HG03097 (cell line): ENCODE data around the gene ULBP2.
"Not testable (repeated sequence)": the region's sequence is repeated elsewhere in the genome, so short reads cannot be mapped to it uniquely, and the experiment has no call there.

Experiments
- ATAC-seq: cut with Tn5 transposase; IDR thresholded peaks from one replicate; pipeline ENCODE4 v1.9.1; 2021; ENCODE audit not compliant: unreplicated experiment, low FRiP score

ULBP2 gene

GRCh38 chr6:149947533-149947932, 5.7 kb downstream of the ULBP2 start:
- not testable (repeated sequence) for ATAC-seq

DNA sequence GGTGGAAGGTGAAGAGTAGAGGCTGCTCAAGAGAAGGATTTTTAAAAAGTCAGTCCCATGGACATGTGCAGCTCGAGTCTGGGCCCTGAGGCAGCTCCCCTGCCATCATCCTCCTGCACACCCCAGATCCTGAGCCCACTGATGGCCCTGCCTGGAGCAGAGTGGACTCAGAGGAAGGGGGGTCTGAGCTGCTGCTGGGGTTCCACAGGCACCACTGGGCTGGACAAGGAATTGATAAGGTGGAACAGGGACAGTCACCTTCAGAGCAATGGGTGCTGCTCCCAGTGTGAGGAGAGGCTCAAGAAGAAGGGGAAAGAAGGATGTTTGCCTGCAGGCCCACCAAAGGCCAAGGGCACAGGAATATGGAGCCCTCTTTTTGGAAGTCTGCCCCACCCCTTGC, 6.2 kb downstream of the ULBP2 start:
- no peak for ATAC-seq

DNA sequence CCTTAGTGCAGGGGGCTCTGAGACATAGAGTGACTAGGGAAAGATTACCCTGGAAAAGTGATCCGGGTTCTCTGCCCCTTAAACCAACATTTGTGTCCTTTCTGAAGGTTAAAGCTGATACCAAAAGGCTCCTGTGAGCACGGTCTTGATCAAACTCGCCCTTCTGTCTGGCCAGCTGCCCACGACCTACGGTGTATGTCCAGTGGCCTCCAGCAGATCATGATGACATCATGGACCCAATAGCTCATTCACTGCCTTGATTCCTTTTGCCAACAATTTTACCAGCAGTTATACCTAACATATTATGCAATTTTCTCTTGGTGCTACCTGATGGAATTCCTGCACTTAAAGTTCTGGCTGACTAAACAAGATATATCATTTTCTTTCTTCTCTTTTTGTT, 6.8 kb downstream of the ULBP2 start:
- no peak for ATAC-seq

GRCh38 chr6:149950423-149950822, 8.6 kb downstream of the ULBP2 start:
- no peak for ATAC-seq

- ATAC-seq, result no peak
These were observed 9.3 kb downstream of the ULBP2 start for GRCh38 chr6:149951096-149951495.

DNA sequence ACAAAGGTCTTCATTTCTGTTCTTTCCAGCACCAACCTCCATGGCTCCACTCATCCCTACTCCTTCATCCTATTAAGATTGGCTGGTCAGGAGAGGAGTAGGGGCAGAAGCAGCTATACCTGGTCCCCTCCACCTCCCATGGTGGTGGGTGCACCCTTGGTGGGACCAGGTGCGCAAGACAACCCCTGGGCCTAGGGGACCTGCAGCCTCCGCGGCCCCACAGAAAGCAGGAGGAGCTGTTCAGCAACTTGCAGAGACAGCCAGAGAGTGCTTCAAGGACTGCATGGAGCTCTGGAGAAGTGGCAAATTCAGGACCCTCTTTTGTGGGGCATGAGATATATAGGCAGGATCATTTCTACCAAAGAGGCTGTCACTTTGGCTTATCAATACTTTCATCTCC, 9.8 kb downstream of the ULBP2 start:
- ATAC-seq, result no peak

DNA sequence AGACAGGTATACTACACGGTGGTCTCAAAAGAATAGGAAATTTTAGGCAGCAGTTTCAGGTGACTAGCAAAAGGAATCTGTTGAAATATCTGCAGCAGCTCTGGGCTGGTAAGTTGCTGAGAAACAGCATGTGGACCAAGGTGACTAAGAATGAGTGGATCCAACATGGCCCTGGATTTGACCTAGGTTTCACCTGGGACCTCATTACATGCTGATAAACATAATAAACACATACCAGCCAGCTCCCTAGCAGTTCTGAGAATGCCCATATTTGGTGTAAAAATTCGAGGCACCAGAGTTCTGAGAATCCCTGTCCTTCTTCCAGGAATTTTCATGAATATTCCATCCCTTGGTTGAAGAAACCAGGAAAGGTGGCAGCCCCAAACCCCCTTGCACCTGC, 11.6 kb downstream of the ULBP2 start:
- ATAC-seq, result not testable (repeated sequence)

- not testable (repeated sequence) for ATAC-seq
These were observed 12.1 kb downstream of the ULBP2 start for GRCh38 chr6:149953934-149954327.

DNA sequence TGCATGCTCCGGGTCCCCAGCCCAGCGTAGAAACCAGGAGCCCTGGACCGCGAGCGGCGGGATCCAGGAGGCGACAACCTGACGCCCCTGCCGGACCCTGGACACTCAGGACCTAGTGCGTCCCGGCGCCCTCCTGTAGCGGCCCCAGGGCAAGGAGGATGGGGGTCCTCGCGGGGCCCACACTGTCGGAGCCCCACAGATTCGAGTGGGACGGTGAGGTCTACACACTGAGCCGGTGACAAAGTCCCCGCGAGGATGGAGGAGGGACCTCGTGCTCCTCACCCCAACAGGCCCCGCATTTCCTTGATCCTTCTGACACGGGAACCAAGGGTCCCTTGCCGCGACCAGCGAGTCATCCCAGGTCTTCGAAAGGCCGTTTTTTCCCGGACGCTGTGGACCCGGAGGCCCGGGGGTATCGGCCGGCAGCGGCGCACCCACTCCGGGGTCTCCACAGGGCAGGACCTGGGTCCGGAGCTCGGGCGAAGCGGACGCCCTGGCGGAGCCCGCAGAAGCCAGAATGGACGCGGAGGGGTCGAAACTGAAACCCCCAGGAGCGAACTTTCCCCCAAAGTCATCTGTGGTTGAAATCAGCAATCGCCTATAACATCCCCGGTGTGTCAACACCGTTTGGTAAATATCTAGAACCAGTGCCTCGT, 12.6 kb downstream of the ULBP2 start:
- not testable (repeated sequence) for ATAC-seq

DNA sequence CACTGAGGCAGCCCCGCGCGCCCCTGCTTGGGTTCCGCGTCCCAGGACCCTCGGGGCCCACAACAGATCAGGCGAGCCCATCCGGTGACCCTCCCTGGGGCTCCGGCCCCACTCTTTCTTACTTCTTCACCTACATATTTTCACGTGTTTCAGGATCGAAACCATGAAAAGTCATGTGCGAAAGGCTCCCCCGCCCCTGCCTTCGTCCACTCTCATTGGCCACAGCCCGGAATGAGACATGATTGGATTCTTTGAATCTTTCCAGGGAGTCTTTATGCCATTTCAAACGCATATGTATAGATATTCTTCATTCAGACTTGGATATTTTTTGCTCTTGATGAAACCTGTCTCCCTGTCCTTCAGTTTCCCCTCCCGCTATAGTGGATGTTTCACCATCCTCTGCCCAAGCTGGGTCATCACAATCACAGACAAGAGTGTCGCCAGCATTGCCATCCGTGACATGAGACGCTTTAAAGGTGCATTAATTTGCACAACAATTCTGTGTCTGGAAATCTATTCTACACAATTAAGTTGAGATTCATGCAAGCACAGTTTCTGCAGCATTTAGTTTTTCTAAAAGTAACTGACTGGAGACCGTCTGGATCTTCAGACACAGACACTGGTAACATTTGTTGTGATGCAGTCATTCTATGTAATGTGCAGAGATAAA, 13.3 kb downstream of the ULBP2 start:
- not testable (repeated sequence) for ATAC-seq

DNA sequence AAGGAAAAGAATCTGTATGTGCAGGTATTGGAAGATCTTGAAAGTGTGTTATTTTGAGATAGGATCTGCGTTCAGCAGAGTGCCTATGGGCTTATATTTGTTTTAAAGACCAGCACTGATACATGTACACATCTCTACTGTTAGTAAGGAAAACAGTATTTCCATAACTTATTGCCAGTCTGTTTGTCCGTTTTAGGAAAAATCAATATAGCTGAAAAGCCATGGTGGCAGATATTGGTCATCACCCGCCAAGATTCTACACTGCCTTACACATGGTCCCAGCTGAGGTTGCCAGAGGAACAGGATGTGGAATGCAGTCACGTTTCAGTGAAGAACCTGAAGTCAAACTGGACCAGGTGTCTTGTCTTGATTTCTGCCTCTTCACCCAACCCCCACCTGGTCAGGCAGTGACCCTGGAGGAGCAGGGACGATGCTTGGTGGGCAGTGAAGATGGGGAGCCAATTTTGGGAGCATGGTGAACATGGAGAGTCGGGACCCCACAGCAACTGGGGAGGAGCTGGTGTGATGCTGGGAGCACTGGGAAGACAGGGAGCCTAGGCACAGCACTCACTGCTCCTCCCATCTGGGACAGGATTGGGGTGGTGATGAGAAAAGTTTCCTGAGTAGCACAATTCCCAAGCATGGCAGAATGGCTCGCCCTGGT, 14.0 kb downstream of the ULBP2 start:
- not testable (repeated sequence) for ATAC-seq

- not testable (repeated sequence) for ATAC-seq
These were observed 16.3 kb downstream of the ULBP2 start for GRCh38 chr6:149958124-149958523.

- not testable (repeated sequence) for ATAC-seq
These were observed 18.0 kb downstream of the ULBP2 start for GRCh38 chr6:149959806-149960205.

DNA sequence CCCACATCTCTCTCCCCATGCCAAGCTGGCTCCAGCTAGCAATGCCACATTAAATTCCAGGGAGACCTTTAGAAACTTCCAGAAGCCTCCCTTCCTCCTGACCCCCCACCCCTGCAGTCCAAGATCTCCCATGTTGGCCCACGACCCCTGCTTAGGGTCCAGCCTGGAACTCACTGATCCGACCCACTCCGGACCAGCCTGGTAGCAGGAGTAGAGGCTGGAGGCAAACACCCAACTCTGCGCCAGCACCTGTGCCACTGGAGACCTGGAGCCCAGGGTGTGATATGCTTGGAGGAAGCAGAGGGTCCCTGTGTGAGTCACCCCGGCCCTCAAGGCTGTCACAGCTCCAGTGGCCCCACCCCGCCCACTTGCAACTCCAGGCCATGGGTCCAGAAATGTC, 18.7 kb downstream of the ULBP2 start:
- ATAC-seq, result no peak

- no peak for ATAC-seq
These were observed 20.1 kb downstream of the ULBP2 start for GRCh38 chr6:149961728-149962425.

DNA sequence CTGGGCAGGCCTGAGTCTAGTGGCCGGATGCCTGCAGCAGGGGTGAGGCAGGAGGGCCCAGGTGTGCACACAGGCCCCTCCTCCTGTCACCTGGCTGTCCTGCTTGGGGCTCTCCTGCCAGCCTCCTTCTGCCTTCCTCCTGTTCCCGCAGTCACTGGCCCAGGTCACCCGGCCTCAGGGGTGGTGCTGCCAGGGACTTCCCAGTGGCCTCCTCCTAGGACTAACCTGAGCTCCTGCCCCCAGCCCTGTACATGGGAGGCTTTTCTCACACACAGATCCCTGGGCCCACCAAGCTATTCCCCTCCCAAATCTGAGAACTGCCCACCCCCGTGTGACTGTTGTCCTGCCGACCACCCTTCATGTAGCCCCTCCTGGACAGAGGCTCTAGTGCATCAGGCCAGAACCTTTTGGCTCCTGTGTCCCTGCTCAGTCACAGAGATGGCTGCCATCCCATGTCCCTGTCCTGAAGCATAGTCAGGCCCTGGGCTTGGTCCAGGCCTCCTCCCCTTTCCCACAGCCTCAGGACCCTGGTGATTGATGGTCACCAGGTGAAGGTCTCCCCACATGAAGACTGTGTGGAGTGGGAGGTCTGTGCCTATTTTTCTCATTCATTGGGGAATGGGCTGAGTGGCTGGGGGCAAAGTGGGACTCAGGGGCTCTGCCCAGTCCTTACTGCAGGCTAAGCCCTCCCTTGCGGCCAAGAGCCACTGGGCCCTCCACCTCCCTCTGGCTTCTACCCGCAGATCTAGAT, 20.8 kb downstream of the ULBP2 start:
- no peak for ATAC-seq

DNA sequence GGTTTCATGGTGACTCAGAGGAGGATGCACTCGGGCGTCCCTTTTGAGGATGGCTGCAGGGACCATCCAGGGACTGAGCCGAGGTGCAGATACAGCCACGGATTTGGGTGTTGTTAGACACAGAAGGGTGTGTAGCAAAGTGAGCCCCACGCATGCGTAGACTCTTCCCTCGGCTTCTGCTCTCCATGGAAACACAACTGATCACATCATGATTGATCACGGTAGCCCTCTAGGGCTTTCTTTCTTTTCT, 21.3 kb downstream of the ULBP2 start:
- ATAC-seq, result no peak

DNA sequence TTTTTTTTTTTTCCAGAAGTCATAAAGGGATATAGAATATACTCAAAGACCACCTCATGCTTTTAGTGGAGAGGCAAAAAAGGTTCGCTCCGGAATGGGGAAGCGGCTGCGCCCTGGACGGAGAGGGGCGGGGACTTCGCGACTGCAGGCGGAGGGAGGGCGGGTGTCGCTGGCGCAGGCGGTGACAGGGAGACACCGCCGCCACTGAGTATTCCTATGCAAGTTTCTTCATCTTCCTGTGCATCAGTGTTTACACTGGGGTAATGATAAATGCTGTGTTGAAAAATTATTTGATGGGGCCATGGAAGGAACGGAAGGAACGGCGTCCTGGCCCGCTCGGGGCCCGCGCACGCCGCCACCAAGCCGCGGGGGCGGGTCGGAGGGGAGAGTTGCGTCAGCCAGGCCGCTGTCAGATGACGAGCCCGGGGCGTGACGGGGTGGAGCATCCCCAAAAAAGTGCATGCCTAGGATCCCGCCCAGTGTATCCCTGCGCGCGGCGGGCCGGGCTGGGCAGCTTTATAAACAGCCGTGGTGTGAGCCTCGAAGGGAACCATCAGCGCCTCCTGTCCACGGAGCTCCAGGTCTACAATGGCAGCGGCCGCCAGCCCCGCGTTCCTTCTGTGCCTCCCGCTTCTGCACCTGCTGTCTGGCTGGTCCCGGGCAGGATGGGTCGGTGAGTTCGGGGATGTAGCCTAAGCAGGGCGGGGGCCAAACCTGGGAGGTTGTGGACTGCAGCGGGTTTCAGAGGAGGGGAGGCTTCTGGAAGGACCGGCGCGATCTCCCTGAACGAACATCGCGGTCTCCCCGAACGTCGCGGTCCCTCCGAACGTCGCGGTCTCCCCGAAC, 21.9 kb downstream of the ULBP2 start, which contains the start of gene ULBP1:
ULBP1 (plus strand) TSS at position 482 of the 846 bp plus-strand sequence; CDS start at position 589, 107 bp downstream.
- ATAC-seq, result no peak

- ATAC-seq, result no peak
These were observed 22.7 kb downstream of the ULBP2 start for GRCh38 chr6:149964308-149965193.
